HG03066 (cell line): ENCODE results near the gene KCNJ14.

ENCODE experiments used
- ATAC-seq: cut with Tn5 transposase; IDR thresholded peaks from one replicate; pipeline ENCODE4 v1.9.1; 2021; ENCODE audit warnings: low read depth; ENCODE audit not compliant: unreplicated experiment

KCNJ14 gene

DNA sequence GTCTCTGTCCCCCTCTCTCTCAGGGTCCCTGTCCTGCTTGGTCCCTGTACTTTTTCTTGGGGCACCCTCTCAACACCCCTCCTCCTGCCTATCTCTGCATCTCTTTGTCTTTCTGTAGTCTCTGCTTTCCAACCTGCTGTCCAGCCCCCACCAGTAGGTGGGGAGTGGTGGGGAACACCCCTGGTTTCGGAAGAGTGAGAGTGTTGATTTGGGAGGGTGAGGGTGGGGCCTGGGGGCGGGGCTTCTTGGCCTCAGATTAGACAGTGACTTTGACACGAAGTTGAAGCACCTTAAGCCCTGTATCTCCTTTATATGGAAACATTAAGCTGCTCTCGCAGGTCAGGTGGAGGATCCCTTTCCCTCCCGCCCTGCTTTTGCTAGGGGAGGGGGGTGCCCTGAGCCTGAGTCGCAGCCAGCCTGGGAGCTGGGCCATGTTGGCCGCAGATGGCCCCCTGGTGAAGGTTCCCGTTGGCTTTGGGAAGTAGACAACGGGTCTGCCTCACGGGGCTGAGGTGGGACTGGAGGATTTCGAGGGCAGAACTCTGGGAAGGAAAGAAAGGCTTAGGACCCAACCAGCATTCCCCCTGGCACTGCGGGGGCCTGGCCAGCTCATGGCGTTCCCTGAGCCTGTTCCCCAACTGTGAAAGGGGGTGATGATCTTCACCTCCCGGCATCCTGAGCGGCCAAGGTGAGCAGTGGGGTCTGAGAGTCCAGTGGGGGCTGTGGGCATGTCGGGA is at the start of gene KCNJ14:
KCNJ14 (plus strand) TSS at position 404 of the 737 bp plus-strand sequence. CDS start 6,151 bp downstream, outside the sequence.
- no peak for ATAC-seq

DNA sequence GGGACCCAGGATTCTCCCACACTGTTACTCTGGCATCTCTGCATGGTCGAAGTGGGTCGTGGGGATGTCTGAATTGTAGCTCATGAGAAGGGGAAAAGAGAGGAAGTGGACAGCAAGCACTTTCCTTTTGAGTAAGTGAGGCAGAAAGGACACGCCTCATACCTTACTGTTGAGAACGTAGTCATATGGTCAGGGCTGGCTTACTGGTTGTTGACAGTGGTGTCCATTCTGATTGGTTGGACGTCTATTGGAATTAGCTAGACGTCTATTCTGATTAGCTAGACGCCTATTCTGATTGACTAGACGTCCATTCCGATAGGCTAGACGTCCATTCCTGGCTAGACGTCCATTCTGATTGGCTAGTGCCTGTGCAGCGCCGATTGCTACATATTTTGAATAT is 49.5 kb upstream of the KCNJ14 start:
- ATAC-seq = no peak

- ATAC-seq = no peak
Measured at GRCh38 chr19:48413879-48414587, 41.3 kb upstream of the KCNJ14 start.

DNA sequence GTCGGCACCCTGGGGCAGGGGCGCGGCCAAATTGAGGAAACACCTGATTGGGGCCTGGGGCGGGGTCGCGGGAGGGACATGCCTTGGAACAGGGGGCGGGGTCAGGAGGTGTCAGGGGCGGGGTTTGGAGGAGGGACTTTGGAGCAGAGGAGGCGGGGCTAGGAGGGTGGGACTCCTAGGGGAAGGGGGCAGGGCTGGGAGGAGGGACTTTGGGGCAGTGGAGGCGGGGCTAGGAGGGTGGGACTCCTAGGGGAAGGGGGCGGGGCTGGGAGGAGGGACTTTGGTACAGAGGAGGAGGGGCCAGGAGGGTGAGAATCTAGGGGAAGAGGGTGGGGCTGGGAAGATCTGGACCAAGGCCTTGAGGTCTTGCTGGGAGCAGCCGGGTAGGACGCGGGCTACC is 40.0 kb upstream of the KCNJ14 start:
- ATAC-seq = no peak

- ATAC-seq = no peak
Measured at GRCh38 chr19:48415806-48416221, 39.6 kb upstream of the KCNJ14 start.

GRCh38 chr19:48417421-48417820 is 38.0 kb upstream of the KCNJ14 start:
- no peak for ATAC-seq

- no peak for ATAC-seq
Measured at GRCh38 chr19:48418317-48419064, 36.9 kb upstream of the KCNJ14 start.

DNA sequence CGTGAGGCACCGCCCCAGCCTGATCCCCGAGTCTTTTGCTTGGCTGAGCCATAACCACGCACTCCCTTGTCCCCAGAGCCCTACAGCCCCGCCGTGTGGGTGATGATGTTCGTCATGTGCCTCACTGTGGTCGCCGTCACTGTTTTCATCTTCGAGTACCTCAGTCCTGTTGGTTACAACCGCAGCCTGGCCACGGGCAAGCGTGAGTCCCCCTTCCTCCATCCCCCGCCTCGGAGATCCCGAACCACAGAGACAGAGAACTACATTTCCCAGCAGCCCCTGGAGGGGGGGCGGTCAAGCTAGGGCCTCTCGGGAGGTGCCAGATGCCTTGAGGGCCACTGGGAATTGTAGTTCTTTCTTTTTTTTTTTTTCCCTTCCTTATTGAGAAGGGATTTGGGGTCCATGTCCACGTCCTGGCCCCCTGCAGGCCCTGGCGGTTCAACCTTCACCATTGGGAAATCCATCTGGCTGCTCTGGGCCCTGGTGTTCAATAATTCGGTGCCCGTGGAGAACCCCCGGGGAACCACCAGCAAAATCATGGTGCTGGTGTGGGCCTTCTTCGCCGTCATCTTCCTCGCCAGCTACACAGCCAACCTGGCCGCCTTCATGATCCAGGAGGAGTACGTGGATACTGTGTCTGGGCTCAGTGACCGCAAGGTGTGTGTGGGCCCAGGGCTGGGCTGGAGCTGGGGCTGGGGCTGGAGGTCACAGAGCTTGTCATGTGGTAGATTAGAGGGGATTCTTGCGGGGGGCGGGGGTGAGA is 36.0 kb upstream of the KCNJ14 start:
- ATAC-seq = no peak

GRCh38 chr19:48421548-48421947 is 33.8 kb upstream of the KCNJ14 start:
- no peak for ATAC-seq

- no peak for ATAC-seq
Measured at GRCh38 chr19:48424694-48425219, 30.6 kb upstream of the KCNJ14 start.

- ATAC-seq = no peak
Measured at GRCh38 chr19:48428670-48429069, 26.7 kb upstream of the KCNJ14 start.

- ATAC-seq = no peak
Measured at GRCh38 chr19:48433337-48433736, 22.0 kb upstream of the KCNJ14 start.

GRCh38 chr19:48436586-48436985 is 18.8 kb upstream of the KCNJ14 start:
- ATAC-seq = no peak

- no peak for ATAC-seq
Measured at GRCh38 chr19:48441360-48442050, 13.9 kb upstream of the KCNJ14 start.

- ATAC-seq = no peak
Measured at GRCh38 chr19:48442116-48443035, 13.0 kb upstream of the KCNJ14 start.

DNA sequence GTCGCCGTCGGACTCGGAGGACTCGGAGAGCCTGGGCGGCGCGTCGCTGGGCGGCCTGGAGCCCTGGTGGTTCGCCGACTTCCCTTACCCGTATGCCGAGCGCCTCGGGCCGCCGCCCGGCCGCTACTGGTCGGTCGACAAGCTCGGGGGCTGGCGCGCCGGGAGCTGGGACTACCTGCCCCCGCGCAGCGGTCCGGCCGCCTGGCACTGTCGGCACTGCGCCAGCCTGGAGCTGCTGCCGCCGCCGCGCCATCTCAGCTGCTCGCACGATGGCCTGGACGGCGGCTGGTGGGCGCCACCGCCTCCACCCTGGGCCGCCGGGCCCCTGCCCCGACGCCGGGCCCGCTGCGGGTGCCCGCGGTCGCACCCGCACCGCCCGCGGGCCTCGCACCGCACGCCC is 12.1 kb upstream of the KCNJ14 start:
- ATAC-seq = no peak

GRCh38 chr19:48443731-48444128 is 11.6 kb upstream of the KCNJ14 start:
- no peak for ATAC-seq

DNA sequence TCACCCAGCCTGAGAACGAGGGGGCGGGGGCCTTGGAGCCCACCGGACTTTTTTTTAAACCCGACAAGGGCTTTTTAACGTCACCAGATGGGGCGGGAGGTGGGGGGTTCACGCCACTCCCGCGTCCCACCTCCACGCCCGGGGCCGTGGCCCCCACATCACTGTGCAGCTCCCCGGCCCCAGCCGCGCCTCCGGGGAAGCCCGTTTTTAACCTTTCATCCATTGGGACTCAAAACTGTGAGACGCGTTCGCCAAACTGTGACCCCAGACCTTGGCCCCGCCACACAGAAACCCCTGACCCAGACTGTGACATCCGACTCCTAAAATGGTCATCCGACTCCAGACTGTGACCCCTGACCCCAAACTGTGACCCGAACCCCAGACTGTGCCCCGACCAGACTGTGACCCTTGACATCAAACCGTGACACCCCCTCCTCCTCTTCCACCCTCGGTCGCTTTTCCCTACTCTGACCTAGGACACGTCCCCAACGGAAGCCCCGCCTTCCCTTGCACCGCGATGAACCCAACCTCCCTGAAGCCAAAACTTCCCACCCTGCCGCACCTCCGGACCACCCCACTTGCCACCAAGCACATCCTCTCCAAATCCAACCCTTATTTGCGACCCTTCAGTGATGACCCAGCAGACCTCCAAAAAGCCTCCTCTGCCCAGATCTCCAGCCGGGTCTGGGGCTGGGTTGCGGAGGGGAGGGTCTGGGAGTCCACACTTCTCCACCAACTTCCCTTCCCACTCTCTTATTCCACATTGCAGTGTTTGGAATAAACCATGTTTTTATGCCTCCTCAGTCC is 11.0 kb upstream of the KCNJ14 start:
- no peak for ATAC-seq
